Common myeloid progenitor, CD34-positive (primary cell): Measurements from ENCODE around the gene CRYGN.

ENCODE experiments used
- CTCF ChIA-PET: fragments of 350-600 bp; sonication (Branson Sonifier 250); formaldehyde crosslinking; loops from one replicate; lab custom pipeline; 2021; ENCODE audit warnings: antibody characterized with exemption; lab: Charles Lee
- POLR2A ChIA-PET: fragments of 350-600 bp; sonication (Branson Sonifier 250); formaldehyde crosslinking; loops from one replicate; lab custom pipeline; 2021; ENCODE audit warnings: antibody characterized with exemption; lab: Charles Lee
- DNase-seq, 3 donors: peaks; one replicate each; pipeline versions ENCODE4 v3.0.0 to v3.0.0-alpha.2; 2013
- H3K27ac ChIP-seq, 2 experiments: 1 replicate in 1 of 2; 2 replicates in 1 of 2; pipeline ENCODE4 v1.7.0; 2013; ENCODE audit warnings: inconsistent platforms in 2 of 2, low read length in 2 of 2, mild to moderate bottlenecking in 2 of 2, low read depth in 1 of 2, moderate library complexity in 1 of 2; ENCODE audit not compliant: severe bottlenecking in 2 of 2, insufficient read depth in 1 of 2, poor library complexity in 1 of 2
- H3K27me3 ChIP-seq, 5 experiments: replicated peaks in 2 of 5; 1 replicate in 3 of 5; 2 replicates in 2 of 5; pipeline versions ENCODE4 v1.6.1 to v1.7.0; 2013; ENCODE audit warnings: low read length in 4 of 5, mild to moderate bottlenecking in 2 of 5, moderate library complexity in 2 of 5, inconsistent platforms in 1 of 5; ENCODE audit not compliant: insufficient read depth in 5 of 5, control insufficient read depth in 4 of 5
- H3K36me3 ChIP-seq, 4 experiments: 1 replicate in 2 of 4; 2 replicates in 2 of 4; pipeline versions ENCODE4 v1.6.1 to v1.7.0; 2013; ENCODE audit warnings: low read length in 3 of 4, control low read depth in 1 of 4, mild to moderate bottlenecking in 1 of 4; ENCODE audit not compliant: control insufficient read depth in 4 of 4, insufficient read depth in 4 of 4
- H3K4me1 ChIP-seq, 4 experiments: 1 replicate in 3 of 4; 2 replicates in 1 of 4; pipeline versions ENCODE4 v1.6.1 to v1.7.1; 2013; ENCODE audit warnings: low read length in 3 of 4, mild to moderate bottlenecking in 3 of 4, control low read depth in 1 of 4, inconsistent platforms in 1 of 4, moderate library complexity in 1 of 4; ENCODE audit not compliant: control insufficient read depth in 4 of 4, insufficient read depth in 4 of 4; ENCODE audit errors: control extremely low read depth in 1 of 4
- H3K4me3 ChIP-seq, 7 experiments: 1 replicate in 4 of 7; 2 replicates in 3 of 7; pipeline versions ENCODE4 v1.5.1 to v1.7.0; 2013; ENCODE audit warnings: mild to moderate bottlenecking in 7 of 7, low read length in 6 of 7, moderate library complexity in 6 of 7, inconsistent platforms in 2 of 7, low read depth in 2 of 7, control low read depth in 1 of 7; ENCODE audit not compliant: insufficient read depth in 4 of 7, control insufficient read depth in 1 of 7; ENCODE audit errors: extremely low read depth in 1 of 7
- H3K9me3 ChIP-seq, 5 experiments: 1 replicate in 4 of 5; 2 replicates in 1 of 5; pipeline versions ENCODE4 v1.6.1 to v1.7.1; 2013; ENCODE audit warnings: low read length in 4 of 5, mild to moderate bottlenecking in 2 of 5, inconsistent platforms in 1 of 5, low read depth in 1 of 5, moderate library complexity in 1 of 5; ENCODE audit not compliant: control insufficient read depth in 4 of 5, insufficient read depth in 2 of 5; ENCODE audit errors: control extremely low read depth in 1 of 5
- WGBS: methylation state at CpG from one replicate; pipeline ENCODE4 v1.1.5; 2013; ENCODE audit not compliant: insufficient coverage; 5-methylcytosine and 5-hydroxymethylcytosine counted together

Gene CRYGN

GRCh38 chr7:151426904-151427704 lies 12.8 kb downstream of the CRYGN start:
- H3K27ac ChIP-seq, result no peak overlapping the region
- peaks cover 0 to 29% (median 2%) of the 10 kb centered on the region in 5 experiments for H3K27me3 ChIP-seq
- peaks cover 0 to 25% (median 15%) of the 10 kb centered on the region in 4 experiments for H3K4me1 ChIP-seq
- 98% methylated on average over 20 of the region's 23 CpGs for WGBS
- ChIA-PET CTCF (interaction anchor here (1.7 kb wide), 1 partner anchor 11 kb away, joined by 3 read pairs; no protein-coding TSS in a partner anchor), POLR2A (no interaction called here)
- no peak for DNase-seq
- no peak overlapping the region for H3K4me3 ChIP-seq
- H3K36me3 ChIP-seq, result no peaks in the 10 kb centered on the region
- peaks cover 0 to 10% (median 4%) of the 10 kb centered on the region in 5 experiments for H3K9me3 ChIP-seq

GRCh38 chr7:151426441-151426903 lies 13.5 kb downstream of the CRYGN start:
- DNase-seq, result no peak
- ChIA-PET CTCF (interaction anchor here (1.7 kb wide), 1 partner anchor 11 kb away, joined by 3 read pairs; no protein-coding TSS in a partner anchor), POLR2A (no interaction called here)
- Histone ChIP-seq H3K27ac (no peak overlapping the region), H3K27me3 (peaks cover 0 to 29% (median 2%) of the 10 kb centered on the region in 5 experiments), H3K9me3 (peaks cover 0 to 16% (median 4%) of the 10 kb centered on the region in 5 experiments), H3K4me1 (peaks cover 0 to 25% (median 15%) of the 10 kb centered on the region in 4 experiments), H3K36me3 (no peaks in the 10 kb centered on the region), H3K4me3 (no peak overlapping the region)
- 94% methylated on average over 14 of the region's 14 CpGs for WGBS

GRCh38 chr7:151425670-151426440 lies 14.1 kb downstream of the CRYGN start:
- 91% methylated on average over 4 of the region's 7 CpGs for WGBS
- Histone ChIP-seq H3K9me3 (peaks cover 0 to 20% (median 4%) of the 10 kb centered on the region in 5 experiments), H3K27ac (no peak overlapping the region), H3K4me3 (no peak overlapping the region), H3K27me3 (peaks cover 0 to 25% (median 2%) of the 10 kb centered on the region in 5 experiments), H3K4me1 (peaks cover 0 to 25% (median 15%) of the 10 kb centered on the region in 4 experiments), H3K36me3 (no peaks in the 10 kb centered on the region)
- ChIA-PET POLR2A (no interaction called here), CTCF (interaction anchor here (0.8 to 1.7 kb wide), 2 partner anchors 12 to 14 kb away, joined by 3 read pairs; no protein-coding TSS in a partner anchor)
- DNase-seq, result no peak

GRCh38 chr7:151424799-151425198 lies 15.1 kb downstream of the CRYGN start:
- WGBS, result 94% methylated on average over 5 of the region's 5 CpGs
- POLR2A ChIA-PET, result no interaction called here
- H3K27me3 ChIP-seq, result peaks cover 0 to 18% (median 2%) of the 10 kb centered on the region in 5 experiments
- no peak overlapping the region for H3K4me3 ChIP-seq
- CTCF ChIA-PET, result no interaction called here
- H3K4me1 ChIP-seq, result peaks cover 0 to 20% (median 10%) of the 10 kb centered on the region in 4 experiments
- no peak for DNase-seq
- H3K9me3 ChIP-seq, result peaks cover 0 to 28% (median 8%) of the 10 kb centered on the region in 5 experiments
- no peaks in the 10 kb centered on the region for H3K36me3 ChIP-seq
- H3K27ac ChIP-seq, result no peak overlapping the region

- no peak overlapping the region for H3K27ac ChIP-seq
- H3K4me1 ChIP-seq, result peaks cover 0 to 12% (median 4%) of the 10 kb centered on the region in 4 experiments
- 91% methylated on average over 4 of the region's 5 CpGs for WGBS
- H3K36me3 ChIP-seq, result no peaks in the 10 kb centered on the region
- POLR2A ChIA-PET, result no interaction called here
- peaks cover 2 to 32% (median 12%) of the 10 kb centered on the region in 5 experiments for H3K9me3 ChIP-seq
- H3K4me3 ChIP-seq, result no peak overlapping the region
- H3K27me3 ChIP-seq, result peaks cover 0 to 18% (median 2%) of the 10 kb centered on the region in 5 experiments
- no peak for DNase-seq
- CTCF ChIA-PET, result interaction anchor here (0.8 to 1.0 kb wide), 2 partner anchors 12 to 24 kb away, joined by 3 to 4 read pairs; no protein-coding TSS in a partner anchor
Observed at GRCh38 chr7:151423936-151424335, 16.0 kb downstream of the CRYGN start.

GRCh38 chr7:151423226-151423625 lies 16.7 kb downstream of the CRYGN start:
- DNase-seq, result no peak
- POLR2A ChIA-PET, result no interaction called here
- WGBS, result 100% methylated on average over 7 of the region's 7 CpGs
- no peak overlapping the region for H3K4me3 ChIP-seq
- H3K9me3 ChIP-seq, result peaks cover 2 to 36% (median 12%) of the 10 kb centered on the region in 5 experiments
- H3K27ac ChIP-seq, result no peak overlapping the region
- H3K27me3 ChIP-seq, result peaks cover 0 to 17% (median 2%) of the 10 kb centered on the region in 5 experiments
- CTCF ChIA-PET, result interaction anchor here (0.7 to 1.7 kb wide), 3 partner anchors 11 to 18 kb away, joined by 3 read pairs; no protein-coding TSS in a partner anchor
- H3K36me3 ChIP-seq, result no peaks in the 10 kb centered on the region
- peaks cover 0 to 6% (median under 1%) of the 10 kb centered on the region in 4 experiments for H3K4me1 ChIP-seq
